Measurements from ENCODE around the gene IRF1. TPM values are rescaled to one million over a fixed set of nuclear protein-coding genes. Genes with fewer than 3 reads are reported as not detected.
A peak's percentile ranks its signal among the peaks of the same experiment; 100 is the strongest.

IRF1 gene
- total and polyA plus RNA-seq, 4 donors: 9.5 to 42.6 (median 24.7) TPM

- no peak for DNase-seq (ENCODE audit: low spot score)
- Histone ChIP-seq H3K36me3 (ENCODE audit: control insufficient read depth in 4 of 4, insufficient read depth in 3 of 4, low read depth in 1 of 4, low read length in 3 of 4) (no peaks in the 10 kb centered on the region), H3K27ac (ENCODE audit: low read depth in 1 of 2, low read length in 2 of 2) (peak overlapping the region; percentile 89 to 91), H3K9me3 (ENCODE audit: control insufficient read depth in 4 of 4, low read length in 3 of 4) (no peaks in the 10 kb centered on the region), H3K4me1 (ENCODE audit: control insufficient read depth in 4 of 4, insufficient read depth in 4 of 4, low read length in 3 of 4) (peaks cover 28 to 92% (median 83%) of the 10 kb centered on the region in 4 donors), H3K27me3 (ENCODE audit: control insufficient read depth in 4 of 4, insufficient read depth in 4 of 4, low read length in 3 of 4) (no peaks in the 10 kb centered on the region), H3K9ac (ENCODE audit: low read depth in 1 of 2, low read length in 2 of 2) (peak overlapping the region; percentile 13 to 78), H3K4me3 (ENCODE audit: low read depth in 1 of 3, low read length in 3 of 3) (peak overlapping the region in 1 of 3 donors; percentile 6)
- TF ChIP-seq REST (IDR thresholded peaks at IDR 0.05) (no peak), GABPA (IDR thresholded peaks at IDR 0.05 in 1 of 2, conservative IDR thresholded peaks at IDR 0.05 in 1 of 2) (no peak), RAD21 (IDR thresholded peaks at IDR 0.05) (no peak), YY1 (IDR thresholded peaks at IDR 0.05) (no peak), NR2F2 (IDR thresholded peaks at IDR 0.05) (no peak)
- WGBS: 23% methylated on average over 5 of the region's 5 CpGs
Observed at GRCh38 chr5:132463811-132464155, 26.8 kb downstream of the IRF1 start.

- WGBS: 42% methylated on average over 10 of the region's 10 CpGs
- Histone ChIP-seq H3K9ac (ENCODE audit: low read depth in 1 of 2, low read length in 2 of 2) (peak overlapping the region in 1 of 2 donors; percentile 78), H3K4me1 (ENCODE audit: control insufficient read depth in 4 of 4, insufficient read depth in 4 of 4, low read length in 3 of 4) (peaks cover 28 to 98% (median 86%) of the 10 kb centered on the region in 4 donors), H3K9me3 (ENCODE audit: control insufficient read depth in 4 of 4, low read length in 3 of 4) (no peaks in the 10 kb centered on the region), H3K4me3 (ENCODE audit: low read depth in 1 of 3, low read length in 3 of 3) (no peak overlapping the region), H3K27me3 (ENCODE audit: control insufficient read depth in 4 of 4, insufficient read depth in 4 of 4, low read length in 3 of 4) (no peaks in the 10 kb centered on the region), H3K36me3 (ENCODE audit: control insufficient read depth in 4 of 4, insufficient read depth in 3 of 4, low read depth in 1 of 4, low read length in 3 of 4) (no peaks in the 10 kb centered on the region), H3K27ac (ENCODE audit: low read depth in 1 of 2, low read length in 2 of 2) (peak overlapping the region; percentile 89 to 91)
- no peak for DNase-seq (ENCODE audit: low spot score)
- TF ChIP-seq SP1 (IDR thresholded peaks at IDR 0.05) (peak; percentile 97), FOXA1 (IDR thresholded peaks at IDR 0.05) (peak; percentile 59), ZBTB33 (IDR thresholded peaks at IDR 0.05) (peak; percentile 82), GABPA (IDR thresholded peaks at IDR 0.05 in 1 of 2, conservative IDR thresholded peaks at IDR 0.05 in 1 of 2) (no peak), HNF4G (IDR thresholded peaks at IDR 0.05) (peak; percentile 45), RAD21 (IDR thresholded peaks at IDR 0.05) (peak; percentile 36 to 51), FOXA2 (IDR thresholded peaks at IDR 0.05) (peak; percentile 54), ATF3 (IDR thresholded peaks at IDR 0.05) (peak; percentile 38), RXRA (IDR thresholded peaks at IDR 0.05) (peak; percentile 94 to 96), TAF1 (conservative IDR thresholded peaks at IDR 0.05) (peak; percentile 55), REST (IDR thresholded peaks at IDR 0.05) (peak; percentile 67), JUND (IDR thresholded peaks at IDR 0.05) (peak; percentile 43 to 62), EGR1 (IDR thresholded peaks at IDR 0.05; ENCODE audit: low read depth in 2 of 2) (no peak), NR2F2 (IDR thresholded peaks at IDR 0.05) (no peak), MAX (IDR thresholded peaks at IDR 0.05) (peak; percentile 66), HNF4A (conservative IDR thresholded peaks at IDR 0.05) (peak; percentile 75 to 83), YY1 (IDR thresholded peaks at IDR 0.05) (peak; percentile 68), CTCF (IDR thresholded peaks at IDR 0.05; ENCODE audit: low read depth, low read length, missing input control) (no peak)
Observed at GRCh38 chr5:132462856-132463745, 27.5 kb downstream of the IRF1 start.

All from liver (tissue), 9 donors.